ENCODE results near the gene PM20D1.

The PM20D1 gene

DNA sequence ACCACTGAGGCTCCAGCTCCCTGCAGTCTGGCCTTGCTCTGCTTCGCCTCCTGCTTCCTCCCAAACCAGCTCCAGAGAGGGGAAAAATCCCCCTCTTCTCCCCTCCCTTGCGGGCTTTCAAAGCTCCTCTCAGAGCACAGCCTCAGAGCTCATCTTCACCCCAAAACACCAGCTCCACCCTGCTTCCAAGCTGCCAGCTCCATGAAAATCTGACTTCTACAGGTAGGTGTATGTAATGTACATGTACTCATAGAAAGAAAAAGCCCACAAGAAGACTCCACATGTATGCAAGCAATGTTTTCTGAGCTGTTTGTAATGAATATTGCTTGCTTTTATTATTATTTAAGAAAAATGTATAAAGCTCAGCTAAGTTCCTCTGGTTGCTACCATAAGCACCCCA is 45.3 kb downstream of the PM20D1 start:
- Mint-ChIP-seq H3K27ac (no peak overlapping the region), H3K27me3 (ENCODE audit: low read depth) (no peaks in the 10 kb centered on the region), H3K9me3 (no peaks in the 10 kb centered on the region), H3K4me3 (no peak overlapping the region), H3K36me3 (ENCODE audit: low read depth) (peaks cover 30% of the 10 kb centered on the region), H3K4me1 (peaks cover 43% of the 10 kb centered on the region)
- TF ChIP-seq, protein P1, sequence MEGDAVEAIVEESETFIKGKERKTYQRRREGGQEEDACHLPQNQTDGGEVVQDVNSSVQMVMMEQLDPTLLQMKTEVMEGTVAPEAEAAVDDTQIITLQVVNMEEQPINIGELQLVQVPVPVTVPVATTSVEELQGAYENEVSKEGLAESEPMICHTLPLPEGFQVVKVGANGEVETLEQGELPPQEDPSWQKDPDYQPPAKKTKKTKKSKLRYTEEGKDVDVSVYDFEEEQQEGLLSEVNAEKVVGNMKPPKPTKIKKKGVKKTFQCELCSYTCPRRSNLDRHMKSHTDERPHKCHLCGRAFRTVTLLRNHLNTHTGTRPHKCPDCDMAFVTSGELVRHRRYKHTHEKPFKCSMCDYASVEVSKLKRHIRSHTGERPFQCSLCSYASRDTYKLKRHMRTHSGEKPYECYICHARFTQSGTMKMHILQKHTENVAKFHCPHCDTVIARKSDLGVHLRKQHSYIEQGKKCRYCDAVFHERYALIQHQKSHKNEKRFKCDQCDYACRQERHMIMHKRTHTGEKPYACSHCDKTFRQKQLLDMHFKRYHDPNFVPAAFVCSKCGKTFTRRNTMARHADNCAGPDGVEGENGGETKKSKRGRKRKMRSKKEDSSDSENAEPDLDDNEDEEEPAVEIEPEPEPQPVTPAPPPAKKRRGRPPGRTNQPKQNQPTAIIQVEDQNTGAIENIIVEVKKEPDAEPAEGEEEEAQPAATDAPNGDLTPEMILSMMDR (IDR thresholded peaks at IDR 0.05; ENCODE audit: unreplicated experiment in 3 of 3): no peak

DNA sequence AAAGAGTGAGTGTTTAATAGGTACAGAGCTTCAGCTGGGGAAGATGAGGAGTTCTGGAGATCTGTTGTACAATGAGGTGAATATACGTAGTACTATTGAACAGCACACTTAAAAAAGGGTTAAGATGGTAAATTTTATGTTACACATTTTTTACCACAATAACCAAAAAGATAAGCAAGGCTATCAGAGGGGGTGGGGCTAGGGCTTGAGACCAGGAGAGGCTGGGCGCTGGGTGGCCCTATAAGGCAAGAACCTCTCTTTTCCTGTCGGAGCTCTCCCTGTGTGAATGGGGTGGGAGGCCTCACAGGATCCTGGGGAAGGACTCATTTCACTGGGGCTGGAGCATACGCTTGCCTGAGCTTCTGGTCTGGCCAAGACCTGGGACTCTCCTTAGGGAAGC is 45.9 kb downstream of the PM20D1 start:
- TF ChIP-seq, protein P1 (IDR thresholded peaks at IDR 0.05; ENCODE audit: unreplicated experiment in 3 of 3): no peak
- Mint-ChIP-seq H3K4me3 (no peak overlapping the region), H3K9me3 (no peaks in the 10 kb centered on the region), H3K27me3 (ENCODE audit: low read depth) (no peaks in the 10 kb centered on the region), H3K36me3 (ENCODE audit: low read depth) (peaks cover 26% of the 10 kb centered on the region), H3K27ac (no peak overlapping the region), H3K4me1 (peaks cover 38% of the 10 kb centered on the region)

DNA sequence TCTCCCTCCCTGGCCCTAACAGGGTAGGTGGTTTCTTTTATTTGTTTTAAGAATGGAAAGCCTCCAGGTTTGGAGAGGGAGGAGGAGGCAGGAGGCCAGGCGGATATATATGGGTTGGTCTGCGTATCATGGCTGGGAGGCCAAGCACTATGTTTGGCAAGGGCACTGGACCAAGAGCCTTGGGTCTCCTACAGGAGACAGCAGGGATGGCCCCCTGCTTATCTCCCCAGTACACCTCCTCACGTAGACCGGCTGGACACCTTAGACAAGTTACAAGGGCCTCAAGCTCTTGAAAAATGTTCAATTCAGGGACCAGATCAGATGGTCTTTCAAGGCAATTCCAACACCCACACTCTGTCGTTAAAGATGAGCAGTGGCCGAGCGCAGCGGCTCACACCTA is 47.9 kb downstream of the PM20D1 start:
- Mint-ChIP-seq H3K4me1 (peaks cover 25% of the 10 kb centered on the region), H3K27me3 (ENCODE audit: low read depth) (no peaks in the 10 kb centered on the region), H3K27ac (no peak overlapping the region), H3K4me3 (no peak overlapping the region), H3K36me3 (ENCODE audit: low read depth) (peaks cover 30% of the 10 kb centered on the region), H3K9me3 (no peaks in the 10 kb centered on the region)
- TF ChIP-seq, protein P1 (IDR thresholded peaks at IDR 0.05; ENCODE audit: unreplicated experiment in 3 of 3): no peak

DNA sequence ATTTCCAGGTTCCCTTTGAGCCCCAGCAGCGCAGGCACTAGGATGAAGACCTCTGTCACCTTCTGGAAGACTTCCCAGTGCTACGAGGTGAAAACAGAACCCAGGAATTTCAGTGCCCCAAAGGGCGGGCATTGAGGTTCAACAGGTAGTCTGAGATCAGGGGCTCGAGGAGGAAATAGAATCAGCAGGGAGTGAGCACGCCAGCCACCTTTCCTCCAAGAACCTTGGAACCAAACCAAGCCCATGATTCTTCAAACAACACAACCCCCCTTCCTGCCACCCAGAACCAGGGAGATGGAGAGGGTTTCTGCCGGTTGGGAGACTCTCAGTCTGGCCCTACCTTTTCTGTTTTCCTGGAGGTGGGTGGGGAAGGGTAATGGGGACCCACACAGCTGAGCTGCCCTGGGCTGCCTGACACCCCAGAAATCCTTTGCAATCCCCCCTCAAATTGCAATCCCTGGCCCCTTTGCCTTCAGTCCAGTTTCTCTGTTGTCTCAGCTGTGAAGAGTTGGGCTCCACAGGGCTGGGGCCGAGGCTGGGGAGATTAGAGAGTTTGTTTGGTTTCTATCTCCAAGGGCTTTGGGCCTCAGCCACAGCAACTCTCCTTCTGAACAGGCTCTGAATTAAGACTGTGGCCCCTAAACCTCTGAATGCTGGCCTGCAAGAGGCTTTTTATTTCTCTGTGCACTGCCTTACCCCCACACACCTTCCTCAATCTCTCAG is 48.8 kb downstream of the PM20D1 start:
- H3K4me1 Mint-ChIP-seq: peaks cover 24% of the 10 kb centered on the region
- H3K9me3 Mint-ChIP-seq: no peaks in the 10 kb centered on the region
- peaks cover 32% of the 10 kb centered on the region for H3K36me3 Mint-ChIP-seq (ENCODE audit: low read depth)
- TF ChIP-seq, protein P1 (IDR thresholded peaks at IDR 0.05; ENCODE audit: unreplicated experiment in 3 of 3): no peak
- H3K27me3 Mint-ChIP-seq (ENCODE audit: low read depth): no peaks in the 10 kb centered on the region
- no peak overlapping the region for H3K4me3 Mint-ChIP-seq
- H3K27ac Mint-ChIP-seq: peak overlapping the region in 2 of 3 experiments; percentile 0 to 1

DNA sequence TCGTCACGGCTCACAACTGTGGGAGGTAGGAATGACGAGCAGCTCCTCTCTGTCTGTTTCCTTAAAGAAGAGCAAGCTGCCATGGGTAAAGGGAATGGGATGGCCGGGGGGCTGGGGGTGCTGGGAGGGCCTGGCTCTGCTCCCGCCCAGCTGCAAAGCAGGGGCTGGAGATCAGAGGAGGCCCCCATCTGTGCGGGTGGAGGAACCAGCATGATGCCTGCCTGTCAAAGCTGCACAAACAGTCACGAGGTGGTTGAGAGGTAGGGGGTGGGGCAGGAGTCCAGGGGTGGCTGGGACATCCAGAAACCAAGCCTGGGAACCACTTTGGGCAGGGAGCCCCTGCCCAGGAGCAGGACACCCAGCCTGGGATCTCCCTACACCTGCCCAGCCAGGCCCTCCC is 49.5 kb downstream of the PM20D1 start:
- peaks cover 31% of the 10 kb centered on the region for H3K36me3 Mint-ChIP-seq (ENCODE audit: low read depth)

More for the DNA sequence above, 49.5 kb downstream of the PM20D1 start:
- no peak overlapping the region for H3K27ac Mint-ChIP-seq
- no peak overlapping the region for H3K4me3 Mint-ChIP-seq
- no peaks in the 10 kb centered on the region for H3K9me3 Mint-ChIP-seq
- H3K4me1 Mint-ChIP-seq: peaks cover 18% of the 10 kb centered on the region
- TF ChIP-seq, protein P1 (IDR thresholded peaks at IDR 0.05; ENCODE audit: unreplicated experiment in 3 of 3): no peak
- no peaks in the 10 kb centered on the region for H3K27me3 Mint-ChIP-seq (ENCODE audit: low read depth)

Data from nephron (organoid).